H7 (cell line): ENCODE data around the gene DTYMK. TPM values are rescaled to one million over a fixed set of nuclear protein-coding genes. Genes with fewer than 3 reads are reported as not detected.

Experiments used
- DNase-seq: peaks from one replicate; pipeline ENCODE4 v3.0.0; 2012
- H3K27me3 ChIP-seq: 2 replicates; pipeline ENCODE4 v1.6.0; 2011; ENCODE audit warnings: mild to moderate bottlenecking, low read length; ENCODE audit not compliant: control insufficient read depth, insufficient read depth
- H3K36me3 ChIP-seq: replicated peaks from 2 replicates; pipeline ENCODE4 v1.5.1; 2011; ENCODE audit warnings: low read length; ENCODE audit not compliant: control insufficient read depth, insufficient read depth
- H3K4me3 ChIP-seq: 2 replicates; pipeline ENCODE4 v1.5.1; 2011; ENCODE audit warnings: low read depth, mild to moderate bottlenecking, control low read depth, low read length, moderate library complexity; ENCODE audit not compliant: insufficient read depth
- total RNA-seq: library from RNA; depleted of rRNA; stranded (reverse); fragments of >200 nt; shearing (Covaris generic); gene quantifications from 2 replicates; pipeline ENCODE4 v1.2.3, GENCODE V29; 2014

DTYMK gene
- total RNA-seq, 1 experiment from 2014 or later: 78.2 TPM

DNA sequence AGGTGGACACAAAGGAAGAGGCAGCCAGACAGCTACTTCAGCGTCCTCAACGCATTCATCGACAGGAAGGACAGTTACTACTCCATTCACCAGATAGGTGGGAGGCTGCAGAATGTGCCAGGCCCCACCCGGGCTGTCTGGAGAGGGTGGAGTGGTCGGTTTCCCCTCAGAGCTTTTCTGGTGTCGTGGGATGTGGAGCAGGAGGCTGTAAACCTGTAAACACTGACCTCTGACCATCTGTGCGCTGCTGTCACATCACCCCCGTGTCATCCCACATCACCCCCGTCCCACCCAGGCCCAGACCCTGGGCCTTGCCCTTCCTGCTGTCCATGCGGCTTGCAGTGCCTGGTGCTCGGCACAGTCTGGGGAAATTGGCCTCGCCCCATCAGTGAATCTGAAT lies 32.1 kb downstream of the DTYMK start:
- Histone ChIP-seq H3K36me3 (peaks cover 25% of the 10 kb centered on the region), H3K27me3 (no peaks in the 10 kb centered on the region), H3K4me3 (no peak overlapping the region)
- DNase-seq: no peak

DNA sequence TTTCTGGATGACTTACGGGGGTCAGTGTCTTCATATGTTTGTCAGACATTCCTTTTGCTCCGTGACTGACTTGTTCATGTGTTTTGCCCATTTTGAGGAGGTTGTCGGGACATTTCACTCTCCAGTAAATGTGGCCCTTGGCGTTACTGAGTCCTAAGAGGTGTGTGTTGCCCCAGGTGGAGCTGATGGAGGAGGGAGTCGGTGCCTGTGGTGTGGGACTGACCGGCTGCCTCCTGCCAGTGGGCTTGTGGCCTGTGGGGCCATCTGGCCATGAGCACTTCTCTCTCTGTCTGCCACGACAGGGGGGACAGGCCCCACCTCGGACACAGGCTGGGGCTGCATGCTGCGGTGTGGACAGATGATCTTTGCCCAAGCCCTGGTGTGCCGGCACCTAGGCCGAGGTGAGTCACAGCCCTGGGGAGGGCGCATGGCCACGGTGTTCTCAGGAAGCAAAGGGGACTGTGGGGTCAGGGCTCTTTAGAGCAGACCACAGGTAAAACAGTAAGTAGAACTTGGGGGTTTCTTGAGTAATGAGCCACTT lies 33.3 kb downstream of the DTYMK start:
- Histone ChIP-seq H3K27me3 (no peaks in the 10 kb centered on the region), H3K36me3 (peaks cover 18% of the 10 kb centered on the region), H3K4me3 (no peak overlapping the region)
- DNase-seq: no peak

DNA sequence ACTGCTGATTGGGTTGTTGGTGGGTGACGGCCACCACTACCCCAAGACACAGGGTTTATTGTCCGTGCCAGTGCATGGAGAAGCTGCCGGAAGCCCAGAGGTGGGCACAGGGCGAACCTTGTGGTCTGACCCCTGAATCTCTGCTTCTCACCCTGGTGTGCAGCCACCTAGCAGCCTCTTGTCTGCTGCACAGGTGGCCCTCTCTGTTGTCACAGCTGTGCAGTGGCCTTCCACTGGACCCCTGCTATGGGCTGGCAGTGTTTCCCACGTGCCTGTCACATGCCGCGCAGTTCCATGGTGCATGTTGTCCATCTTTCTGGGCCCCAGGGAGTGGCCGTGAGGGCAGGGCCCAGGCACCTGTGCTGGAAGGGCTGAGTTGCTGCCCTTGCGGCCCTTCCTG lies 33.9 kb downstream of the DTYMK start:
- Histone ChIP-seq H3K36me3 (peaks cover 18% of the 10 kb centered on the region), H3K27me3 (no peaks in the 10 kb centered on the region), H3K4me3 (no peak overlapping the region)
- no peak for DNase-seq

DNA sequence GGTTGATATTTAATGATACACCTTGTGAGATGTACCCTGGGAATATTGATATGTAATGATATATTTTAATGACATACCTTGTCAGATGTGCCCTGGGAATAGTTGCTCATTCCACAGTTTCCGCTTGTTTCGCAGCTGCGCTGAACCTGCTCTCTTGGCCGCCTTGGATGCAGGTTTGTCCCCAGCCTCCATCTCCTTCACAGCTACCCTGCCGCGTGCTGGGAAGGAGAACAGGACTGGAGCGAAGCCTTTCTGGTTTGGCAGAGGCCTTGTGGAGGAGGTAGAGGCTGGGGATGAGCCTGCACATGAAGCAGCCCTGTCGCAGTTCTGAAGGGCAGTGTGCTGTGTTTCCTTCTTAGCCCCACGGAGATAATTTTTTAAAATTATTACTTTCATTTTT lies 34.5 kb downstream of the DTYMK start:
- Histone ChIP-seq H3K36me3 (peaks cover 18% of the 10 kb centered on the region), H3K4me3 (no peak overlapping the region), H3K27me3 (no peaks in the 10 kb centered on the region)
- no peak for DNase-seq

DNA sequence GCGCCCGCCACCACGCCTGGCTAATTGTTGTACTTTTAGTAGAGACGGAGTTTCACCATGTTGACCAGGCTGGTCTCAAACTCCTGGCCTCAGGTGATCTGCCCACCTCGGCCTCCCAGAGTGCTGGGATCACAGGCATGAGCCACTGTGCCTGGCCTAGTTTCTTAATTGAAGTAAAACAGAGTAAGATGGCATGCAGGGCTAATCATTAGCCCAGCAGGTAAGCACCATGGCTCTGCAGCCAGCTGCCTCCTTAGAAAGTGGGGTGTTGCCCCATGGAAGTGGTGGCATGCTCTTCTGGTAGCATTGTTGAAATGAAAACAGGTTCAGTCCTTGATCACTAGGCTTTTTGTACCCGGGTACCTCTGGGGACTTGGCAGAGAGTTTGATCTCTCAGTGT lies 36.7 kb downstream of the DTYMK start:
- no peak for DNase-seq
- Histone ChIP-seq H3K4me3 (no peak overlapping the region), H3K27me3 (no peaks in the 10 kb centered on the region), H3K36me3 (peaks cover 11% of the 10 kb centered on the region)

DNA sequence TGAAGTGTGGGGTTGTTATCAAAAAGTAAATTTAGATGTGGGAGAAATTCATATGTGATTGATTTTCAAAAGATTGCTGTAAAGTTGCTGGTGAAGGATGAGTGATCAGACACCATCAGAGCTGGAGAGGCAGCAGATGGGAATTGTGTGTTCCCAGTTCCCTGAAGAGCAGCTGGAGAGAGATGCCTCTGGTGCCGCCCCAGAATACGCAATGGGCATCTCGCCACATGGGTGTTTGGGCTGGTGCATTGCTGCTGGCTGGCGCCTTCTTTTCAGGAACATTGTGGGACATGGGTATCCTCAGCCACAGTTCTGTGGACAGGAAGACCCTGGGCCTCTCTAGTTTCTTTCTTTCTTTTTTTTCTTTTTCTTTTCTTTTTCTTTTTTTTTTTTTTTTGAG lies 37.2 kb downstream of the DTYMK start:
- Histone ChIP-seq H3K4me3 (no peak overlapping the region), H3K36me3 (peaks cover 5% of the 10 kb centered on the region), H3K27me3 (no peaks in the 10 kb centered on the region)
- no peak for DNase-seq

DNA sequence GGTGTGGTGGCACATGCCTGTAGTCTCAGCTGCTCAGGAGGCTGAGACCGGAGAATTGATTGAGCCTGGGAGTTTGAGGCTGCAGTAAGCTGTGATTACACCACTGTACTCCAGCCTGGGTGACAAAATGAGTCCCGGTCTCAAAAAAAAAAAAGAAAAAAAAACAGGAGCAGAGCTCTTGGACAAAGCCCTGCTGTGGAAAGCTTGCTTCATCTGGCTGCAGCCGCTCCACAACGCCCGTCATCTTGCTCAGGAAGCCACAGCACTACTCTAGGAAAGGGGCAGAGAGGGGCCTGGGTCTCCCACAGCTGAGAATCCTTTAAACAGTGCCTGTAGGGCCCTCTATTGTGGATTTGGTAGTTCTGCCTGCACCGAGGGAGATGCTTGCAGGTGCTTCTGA lies 38.2 kb downstream of the DTYMK start:
- DNase-seq: no peak
- no peak overlapping the region for H3K4me3 ChIP-seq
- H3K36me3 ChIP-seq: peaks cover 4% of the 10 kb centered on the region
- H3K27me3 ChIP-seq: no peaks in the 10 kb centered on the region

DNA sequence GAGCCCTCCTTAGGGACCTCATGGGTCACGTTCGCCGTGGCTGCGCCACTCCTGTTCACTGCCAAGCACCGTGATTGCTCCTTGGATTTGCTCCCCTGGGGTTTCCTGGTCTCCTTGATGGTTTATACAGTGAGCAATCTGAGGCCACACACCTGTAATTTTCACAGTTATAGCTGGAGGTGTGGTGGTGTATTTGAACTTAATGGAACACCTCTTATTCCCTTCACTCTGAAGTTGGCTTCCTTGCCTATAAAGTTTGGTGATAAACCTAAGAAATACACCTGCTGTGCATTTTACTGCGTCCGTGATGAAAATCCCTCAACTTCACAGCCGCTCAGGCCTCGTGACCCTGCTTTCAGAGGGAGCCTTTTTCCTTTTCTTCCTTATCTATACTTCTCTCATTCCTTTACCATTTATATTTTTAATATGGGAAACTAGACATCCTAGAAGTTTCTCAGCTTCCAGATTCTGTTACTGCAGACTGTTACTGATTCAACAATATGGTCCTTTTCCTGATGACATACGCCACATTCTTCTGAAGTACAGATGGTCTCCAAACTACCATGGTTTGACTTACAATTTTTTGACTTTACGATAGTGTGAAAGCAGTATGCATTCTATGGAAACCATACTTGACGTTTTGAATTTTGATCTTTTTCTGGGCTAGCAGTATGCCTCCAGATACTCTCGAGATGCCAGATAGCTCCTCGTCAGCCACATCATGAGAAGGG lies 40.5 kb downstream of the DTYMK start:
- no peaks in the 10 kb centered on the region for H3K27me3 ChIP-seq
- H3K4me3 ChIP-seq: no peak overlapping the region
- DNase-seq: no peak
- H3K36me3 ChIP-seq: no peaks in the 10 kb centered on the region; the same call in 1 of the 2 replicates

DNA sequence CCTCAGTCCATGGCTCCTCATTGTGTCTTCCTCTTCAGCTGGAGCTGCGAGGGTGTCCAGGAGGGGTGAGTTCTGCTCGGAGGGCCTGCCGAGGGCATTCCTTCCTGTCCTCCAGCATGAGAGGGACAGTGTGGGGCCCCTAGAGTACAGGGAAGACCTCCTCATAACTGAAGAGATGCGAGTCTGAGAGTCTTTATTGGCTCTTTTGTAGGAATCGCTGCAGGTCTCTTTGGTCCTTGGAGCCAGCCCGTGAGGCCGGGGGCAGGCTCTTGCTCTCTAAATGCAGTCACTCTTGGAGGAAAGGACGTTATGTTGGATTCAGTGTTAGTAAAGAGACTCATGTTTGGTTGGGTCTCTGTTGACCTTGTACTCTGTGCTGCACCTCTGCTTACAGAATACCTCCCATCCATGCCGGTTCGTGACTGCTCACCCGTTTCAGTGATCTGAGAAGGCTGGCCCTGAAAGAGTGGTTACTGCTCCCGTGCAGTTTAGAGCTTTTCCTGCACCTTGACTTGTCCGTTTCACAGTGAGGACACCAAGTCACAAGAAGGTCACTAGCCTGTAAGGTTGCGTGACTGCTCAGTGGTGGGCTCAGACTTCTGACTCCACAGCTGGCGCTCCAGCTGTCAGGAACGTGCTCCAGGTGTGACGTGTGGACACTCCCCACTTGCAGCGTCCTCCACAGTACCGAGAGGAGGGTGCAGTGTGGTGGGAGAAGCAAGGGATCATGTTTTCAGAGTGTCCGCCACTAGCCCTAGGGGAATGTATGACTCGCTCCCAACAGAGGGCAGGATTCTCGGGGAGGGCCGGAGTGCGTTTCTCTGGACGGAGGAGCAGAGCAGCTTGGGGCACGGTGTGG lies 41.3 kb downstream of the DTYMK start:
- Histone ChIP-seq H3K4me3 (no peak overlapping the region), H3K36me3 (no peaks in the 10 kb centered on the region; the same call in 1 of the 2 replicates), H3K27me3 (no peaks in the 10 kb centered on the region)
- DNase-seq: no peak

DNA sequence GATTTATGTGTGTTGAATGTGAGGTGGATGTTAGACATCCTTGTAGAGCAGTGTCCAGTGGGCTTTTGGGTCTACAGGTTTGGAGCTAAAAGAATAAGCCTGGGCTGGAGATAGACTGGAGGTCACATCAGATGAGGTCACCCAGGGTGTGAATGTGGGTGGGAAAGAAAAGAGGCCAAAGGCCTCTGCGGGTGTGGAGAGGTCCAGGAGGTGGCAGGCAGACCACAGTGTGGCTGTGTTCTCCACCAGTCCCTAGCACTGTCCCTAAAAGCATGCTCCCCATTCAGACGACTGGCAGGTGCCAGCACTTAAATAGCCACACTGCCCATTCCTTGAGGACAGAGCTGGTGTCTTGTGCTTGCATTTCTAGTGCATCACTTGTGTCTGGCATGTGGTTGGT lies 45.0 kb downstream of the DTYMK start:
- H3K36me3 ChIP-seq: peaks cover 1% of the 10 kb centered on the region
- H3K27me3 ChIP-seq: no peaks in the 10 kb centered on the region
- H3K4me3 ChIP-seq: no peak overlapping the region
- no peak for DNase-seq

DNA sequence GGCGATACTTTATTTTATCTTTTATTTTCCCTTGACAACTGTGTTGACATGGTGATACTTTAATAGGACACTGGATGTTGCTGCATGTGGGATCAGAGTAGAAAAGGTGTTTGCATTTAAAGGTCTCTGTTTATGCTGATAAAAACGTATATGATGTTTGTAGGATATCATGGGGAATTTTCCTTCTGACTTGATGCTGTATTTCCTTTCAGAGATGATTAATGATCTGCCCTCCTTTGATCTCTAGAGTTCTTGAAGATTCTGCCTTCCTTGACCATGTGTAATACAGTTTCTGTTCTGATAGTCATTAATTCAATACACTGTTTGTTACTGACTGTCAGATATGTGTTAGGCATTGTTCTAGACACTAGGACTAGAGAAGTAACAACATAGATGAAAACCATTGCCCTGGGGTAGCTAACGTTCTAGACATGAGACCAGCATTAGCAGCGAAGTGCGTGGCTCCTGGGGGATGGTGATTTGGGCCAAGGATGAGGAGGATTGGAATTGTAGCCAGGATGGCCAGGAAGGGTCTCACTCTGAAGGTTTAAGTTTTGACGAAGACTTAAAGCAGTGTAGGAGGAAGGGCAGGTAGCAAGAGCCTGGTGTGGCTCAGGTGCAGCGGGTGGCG lies 46.3 kb downstream of the DTYMK start:
- H3K36me3 ChIP-seq: peaks cover 1% of the 10 kb centered on the region; the same call in 1 of the 2 replicates
- H3K27me3 ChIP-seq: no peaks in the 10 kb centered on the region
- DNase-seq: no peak
- no peak overlapping the region for H3K4me3 ChIP-seq

DNA sequence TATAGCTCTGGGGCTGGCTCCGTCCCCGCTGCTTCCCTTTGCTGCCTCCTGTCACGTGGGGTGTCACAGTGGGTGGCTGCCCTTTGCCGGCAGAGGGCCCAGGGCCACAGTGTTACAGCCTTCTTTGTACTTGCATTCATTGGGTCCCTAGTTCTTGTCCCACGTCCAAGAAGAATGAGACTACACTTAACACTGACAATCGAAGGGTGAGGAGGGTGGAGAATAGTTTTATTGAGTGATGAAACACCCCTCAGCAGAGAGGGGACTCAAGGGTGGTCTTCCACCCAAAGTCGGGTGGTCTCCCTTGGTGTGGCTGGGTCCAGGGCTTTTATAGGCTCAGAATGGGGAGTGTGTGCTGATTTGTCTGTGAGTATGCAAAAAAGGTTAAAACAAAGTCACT lies 47.2 kb downstream of the DTYMK start:
- no peak for DNase-seq
- Histone ChIP-seq H3K36me3 (peaks cover 1% of the 10 kb centered on the region; the same call in 1 of the 2 replicates), H3K4me3 (no peak overlapping the region), H3K27me3 (no peaks in the 10 kb centered on the region)

DNA sequence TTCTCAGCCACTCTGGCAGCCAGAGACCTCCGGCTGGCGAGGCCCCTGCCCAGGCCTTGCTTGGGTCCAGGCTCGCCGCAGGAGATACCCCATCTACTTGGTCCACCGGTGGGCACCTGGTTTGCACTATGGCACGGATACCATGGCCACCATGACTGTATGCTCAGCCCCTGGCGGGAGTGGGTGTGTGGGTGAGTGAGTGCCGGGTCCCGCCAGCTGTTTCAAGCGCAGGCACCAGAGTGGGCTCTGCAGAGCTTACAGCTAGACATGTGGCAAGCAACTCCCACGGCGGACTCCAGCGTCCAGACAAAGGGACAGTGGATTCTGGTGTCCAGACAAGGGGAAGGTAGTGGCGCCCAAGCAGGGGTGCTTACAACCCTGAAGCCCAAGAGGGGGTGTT lies 47.7 kb downstream of the DTYMK start:
- Histone ChIP-seq H3K36me3 (peaks cover 3% of the 10 kb centered on the region; the same call in 1 of the 2 replicates), H3K27me3 (no peaks in the 10 kb centered on the region), H3K4me3 (no peak overlapping the region)
- no peak for DNase-seq

DNA sequence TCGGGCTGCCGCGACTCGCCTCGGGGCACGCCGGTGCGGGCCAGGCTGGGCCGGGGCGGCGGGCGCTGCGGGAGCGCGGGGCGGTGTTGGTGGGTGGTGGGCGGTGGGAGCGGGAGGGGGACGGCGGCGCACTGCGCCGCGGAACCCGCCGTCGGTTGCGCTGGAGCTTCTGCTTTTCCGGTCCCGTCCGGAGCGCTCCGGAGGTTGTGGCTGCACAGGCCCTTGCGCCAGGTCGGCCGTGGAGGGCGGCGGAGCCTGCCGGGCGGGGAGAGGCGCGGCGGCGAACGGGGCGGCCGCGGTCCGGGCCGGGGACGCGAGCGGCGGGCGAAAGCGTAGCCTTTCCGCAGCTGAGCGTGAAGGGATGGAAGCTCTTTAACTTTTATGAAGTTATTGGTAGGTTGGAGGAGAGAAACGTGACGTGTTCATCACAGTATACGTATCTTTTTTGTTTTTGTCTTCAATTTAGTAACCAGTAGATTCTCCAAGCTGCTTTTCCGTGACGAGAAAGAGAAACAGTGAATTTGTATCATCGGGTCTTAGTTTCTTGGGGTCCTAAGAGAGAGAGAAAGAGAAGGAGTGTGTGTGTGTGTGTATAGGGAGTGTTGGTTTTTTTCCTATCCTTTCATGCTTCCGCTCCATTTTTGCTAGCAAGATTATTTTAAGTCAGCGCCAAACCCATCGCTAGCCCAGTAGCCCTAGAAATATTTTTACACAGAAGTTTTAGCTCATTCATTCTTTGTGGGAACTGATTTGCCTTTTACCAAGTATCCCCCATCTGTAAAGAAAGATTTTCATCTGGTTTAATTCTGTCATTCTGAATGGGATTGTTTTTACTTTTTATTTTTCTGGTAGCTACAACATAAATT lies 48.6 kb downstream of the DTYMK start:
- DNase-seq: no peak

More for the DNA sequence above, 48.6 kb downstream of the DTYMK start:
- Histone ChIP-seq H3K27me3 (no peaks in the 10 kb centered on the region), H3K36me3 (peaks cover 5% of the 10 kb centered on the region), H3K4me3 (peak overlapping the region; percentile 97)
